Measurements from ENCODE around the gene AGAP1. TPM values are rescaled to one million over a fixed set of nuclear protein-coding genes. Genes with fewer than 3 reads are reported as not detected.

The AGAP1 gene
- total and polyA plus RNA-seq, 7 donors = 4.2 to 21.6 (median 16.6) TPM

- no peaks in the 10 kb centered on the region for H3K36me3 ChIP-seq (ENCODE audit: insufficient read depth in 1 of 2, low read depth in 1 of 2)
- no peaks in the 10 kb centered on the region for H3K27me3 ChIP-seq (ENCODE audit: insufficient read depth in 3 of 3, low read length in 2 of 3)
- no peak overlapping the region for H3K27ac ChIP-seq
- WGBS, 3 donors = 85% methylated on average over 23 of the region's 23 CpGs
- no peaks in the 10 kb centered on the region for H3K9me3 ChIP-seq
- intact Hi-C loops (cut with DNase I) = loop anchor here (2.0 to 10.0 kb wide), 3 partner anchors 312 to 610 kb away; no protein-coding TSS in a partner anchor
- peaks cover 16% of the 10 kb centered on the region for H3K4me1 ChIP-seq
- TF ChIP-seq CTCF (IDR thresholded peaks at IDR 0.05) = no peak
- ATAC-seq (no peak), DNase-seq (no peak)
- no peak overlapping the region for H3K4me3 ChIP-seq
Measured at GRCh38 chr2:235747001-235747785, 253.3 kb downstream of the AGAP1 start.

DNA sequence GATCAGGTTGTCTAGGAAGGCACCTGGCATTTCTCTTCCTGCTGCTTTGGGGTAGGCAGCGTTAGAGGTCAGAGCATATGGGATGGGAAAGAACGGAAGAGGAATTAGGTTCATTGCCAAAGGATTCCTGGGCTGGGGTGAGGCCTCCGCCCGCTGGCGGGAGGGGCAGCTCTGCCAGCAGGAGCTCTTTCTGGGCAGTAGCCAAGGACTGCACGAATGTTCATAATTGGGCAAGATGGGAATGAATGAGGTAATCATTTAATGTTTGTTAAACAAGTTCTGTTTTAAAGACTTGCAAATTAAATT, 253.9 kb downstream of the AGAP1 start:
- 42 to 59% (median 51%) methylated on average over 6 of the region's 6 CpGs for WGBS, 3 donors
- no peak for TF ChIP-seq CTCF (IDR thresholded peaks at IDR 0.05)
- no peaks in the 10 kb centered on the region for H3K27me3 ChIP-seq (ENCODE audit: insufficient read depth in 3 of 3, low read length in 2 of 3)
- no peak overlapping the region for H3K4me3 ChIP-seq
- no peaks in the 10 kb centered on the region for H3K9me3 ChIP-seq
- peaks cover 16% of the 10 kb centered on the region for H3K4me1 ChIP-seq
- no peak overlapping the region for H3K27ac ChIP-seq
- intact Hi-C loops (cut with DNase I) = loop anchor here (2.0 to 10.0 kb wide), 3 partner anchors 313 to 611 kb away; no protein-coding TSS in a partner anchor
- DNase-seq (no peak), ATAC-seq (no peak)
- H3K36me3 ChIP-seq (ENCODE audit: insufficient read depth in 1 of 2, low read depth in 1 of 2) = no peaks in the 10 kb centered on the region

- no peak for DNase-seq
- H3K4me1 ChIP-seq = peaks cover 16% of the 10 kb centered on the region
- WGBS, 3 donors = 37 to 47% (median 39%) methylated on average over 9 to 10 of the region's 10 CpGs
Measured at GRCh38 chr2:235749121-235749770, 255.4 kb downstream of the AGAP1 start.

GRCh38 chr2:235749771-235750160, 255.9 kb downstream of the AGAP1 start:
- TF ChIP-seq CTCF (IDR thresholded peaks at IDR 0.05) = no peak
- 91 to 94% (median 91%) methylated on average over 3 of the region's 3 CpGs for WGBS, 3 donors
- Histone ChIP-seq H3K9me3 (no peaks in the 10 kb centered on the region), H3K4me3 (no peak overlapping the region), H3K36me3 (ENCODE audit: insufficient read depth in 1 of 2, low read depth in 1 of 2) (no peaks in the 10 kb centered on the region), H3K27me3 (ENCODE audit: insufficient read depth in 3 of 3, low read length in 2 of 3) (no peaks in the 10 kb centered on the region), H3K4me1 (peaks cover 16% of the 10 kb centered on the region), H3K27ac (no peak overlapping the region)
- DNase-seq (no peak), ATAC-seq (no peak)
- intact Hi-C loops (cut with DNase I) = loop anchor here (5.0 to 10.0 kb wide), 2 partner anchors 315 to 612 kb away; no protein-coding TSS in a partner anchor

More at GRCh38 chr2:235749121-235749770, 255.4 kb downstream of the AGAP1 start:
- no peaks in the 10 kb centered on the region for H3K36me3 ChIP-seq (ENCODE audit: insufficient read depth in 1 of 2, low read depth in 1 of 2)
- TF ChIP-seq CTCF (IDR thresholded peaks at IDR 0.05) = no peak
- H3K27ac ChIP-seq = peak overlapping the region; percentile 30
- H3K4me3 ChIP-seq = no peak overlapping the region
- H3K9me3 ChIP-seq = no peaks in the 10 kb centered on the region
- peak; percentile 69 to 85 (median 75) for ATAC-seq
- intact Hi-C loops (cut with DNase I) = loop anchor here (5.0 to 10.0 kb wide), 2 partner anchors 314 to 612 kb away; no protein-coding TSS in a partner anchor
- no peaks in the 10 kb centered on the region for H3K27me3 ChIP-seq (ENCODE audit: insufficient read depth in 3 of 3, low read length in 2 of 3)
